ENCODE measurements around the gene NXN.
"Not testable (repeated sequence)": the region's sequence is repeated elsewhere in the genome, so short reads cannot be mapped to it uniquely, and the experiment has no call there.

Gene NXN

DNA sequence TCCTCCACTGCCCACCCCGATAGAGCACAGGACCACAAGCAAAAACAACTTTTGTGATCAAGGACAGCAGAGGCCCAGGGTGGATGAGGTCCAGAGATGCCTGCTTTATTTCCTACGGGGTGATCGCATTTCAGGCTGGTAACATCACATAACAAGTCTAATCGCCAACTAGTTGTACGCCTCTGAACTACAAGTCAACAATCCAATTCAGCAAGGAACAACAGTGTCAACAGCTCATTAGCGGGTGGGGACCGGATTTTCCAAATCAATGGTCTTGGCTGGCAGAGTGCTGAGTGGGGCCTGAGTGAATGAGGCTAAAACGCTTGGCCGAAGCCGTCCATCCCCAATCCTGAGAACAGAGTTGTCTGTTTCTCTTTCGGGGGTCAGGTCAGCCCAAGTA lies 180.3 kb downstream of the NXN start:
- no peak for DNase-seq (ENCODE audit: low read depth)

DNA sequence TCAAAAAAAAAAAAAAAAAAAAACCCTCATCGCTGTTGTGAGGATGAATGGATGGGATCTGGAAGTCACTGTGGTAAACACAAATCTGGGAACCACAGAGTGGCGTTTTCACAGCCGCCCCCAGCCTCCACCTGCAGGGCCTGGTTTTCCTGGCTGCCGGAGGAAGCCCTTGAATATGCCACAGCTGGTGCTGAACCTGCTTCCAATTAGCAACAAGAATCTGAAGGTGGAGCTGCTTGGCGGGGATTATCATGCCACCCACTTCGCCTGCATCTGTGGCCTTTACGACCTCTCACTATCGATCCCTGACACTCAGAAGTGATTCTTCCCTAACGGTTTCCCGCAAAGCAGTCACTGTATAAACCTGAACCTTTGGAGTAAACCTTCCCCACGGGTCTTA lies 181.3 kb downstream of the NXN start:
- no peak for DNase-seq (ENCODE audit: low read depth)

DNA sequence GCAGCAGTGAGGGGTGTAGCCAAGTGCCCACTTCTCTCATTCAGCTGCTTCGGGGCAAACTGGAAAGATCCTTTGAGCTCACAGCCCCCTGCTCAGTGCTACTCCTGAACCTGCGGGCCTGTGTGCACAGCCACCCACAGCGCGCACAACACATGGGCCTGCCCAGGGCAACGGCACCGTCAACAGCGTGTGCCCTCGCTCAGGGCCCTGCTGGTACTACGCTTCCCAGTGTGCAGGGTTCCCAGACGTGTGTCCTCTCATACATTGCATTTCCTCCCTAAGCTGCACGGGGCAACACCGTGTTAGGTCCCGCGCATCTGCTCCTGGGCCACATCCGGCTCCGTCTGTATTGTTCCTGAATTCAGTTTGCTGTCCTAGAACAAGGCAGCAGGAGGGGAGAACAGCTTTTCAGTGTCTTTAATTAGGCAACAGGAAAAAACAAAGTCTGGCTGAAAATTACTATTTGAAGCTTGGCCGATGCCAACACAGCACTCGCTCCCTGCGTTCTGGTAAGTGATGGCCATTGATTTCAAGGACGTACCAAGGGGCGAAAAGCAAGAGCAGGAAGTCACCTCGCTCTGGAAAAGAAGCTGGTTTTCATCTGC lies 182.2 kb downstream of the NXN start:
- DNase-seq (ENCODE audit: low read depth) = no peak

DNA sequence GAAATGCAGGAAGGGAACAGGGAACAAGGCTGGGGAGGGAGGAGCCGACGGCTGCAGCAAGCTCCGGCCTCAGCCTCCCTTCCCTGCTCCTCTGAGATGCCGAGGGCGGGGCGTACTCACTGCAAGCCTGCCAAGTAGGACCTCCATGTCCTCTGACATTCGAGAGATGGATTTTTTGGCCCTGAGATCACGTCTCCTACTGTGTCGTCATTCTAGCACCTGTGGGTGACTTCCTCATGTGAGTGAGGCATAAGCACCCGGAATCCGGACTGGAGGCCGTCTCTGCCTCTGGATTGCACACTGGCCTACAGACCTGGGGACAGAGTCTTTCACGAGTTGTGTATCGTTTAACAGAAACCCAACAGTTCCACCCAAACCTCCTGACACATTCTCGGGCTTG lies 183.0 kb downstream of the NXN start:
- DNase-seq (ENCODE audit: low read depth) = no peak

DNA sequence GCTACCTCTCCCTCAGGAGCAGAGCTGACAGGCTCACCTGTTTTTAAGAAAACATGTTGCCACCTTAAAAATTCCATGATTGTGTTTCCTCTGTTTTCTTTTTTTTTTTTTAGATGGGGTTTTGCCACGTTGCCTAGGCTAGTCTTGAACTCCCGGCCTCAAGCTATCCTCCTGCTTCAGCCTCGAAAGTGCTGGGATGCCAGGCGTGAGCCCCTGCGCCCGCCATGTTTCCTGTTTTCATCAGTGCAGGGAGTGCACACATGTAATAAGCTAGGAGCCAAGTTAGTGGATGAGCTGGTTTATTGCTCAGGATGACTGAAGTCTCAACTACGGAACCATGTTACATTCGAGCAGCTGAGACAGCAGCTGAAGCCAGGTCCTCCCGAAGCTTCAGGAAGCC lies 183.9 kb downstream of the NXN start:
- no peak for DNase-seq (ENCODE audit: low read depth)

DNA sequence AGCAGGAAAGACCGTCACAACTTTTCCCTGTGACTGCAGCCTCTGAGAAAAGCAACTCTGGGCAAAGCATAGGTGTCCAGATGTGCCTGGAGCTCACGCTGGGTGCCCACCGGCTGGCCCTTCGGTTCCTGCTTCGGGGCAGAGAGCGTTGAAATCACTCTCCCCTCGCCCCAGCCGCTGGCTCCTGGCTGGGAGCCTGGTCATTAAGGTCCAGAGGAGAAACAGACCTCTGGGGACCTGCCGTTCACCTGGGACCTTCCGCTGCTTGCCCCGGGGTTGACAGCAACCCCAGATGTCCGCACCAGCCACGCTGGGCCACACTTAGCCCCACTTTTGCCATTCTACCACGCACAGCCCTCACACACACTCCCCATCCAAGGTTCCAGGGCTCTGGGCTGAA lies 184.3 kb downstream of the NXN start:
- DNase-seq (ENCODE audit: low read depth) = no peak

DNA sequence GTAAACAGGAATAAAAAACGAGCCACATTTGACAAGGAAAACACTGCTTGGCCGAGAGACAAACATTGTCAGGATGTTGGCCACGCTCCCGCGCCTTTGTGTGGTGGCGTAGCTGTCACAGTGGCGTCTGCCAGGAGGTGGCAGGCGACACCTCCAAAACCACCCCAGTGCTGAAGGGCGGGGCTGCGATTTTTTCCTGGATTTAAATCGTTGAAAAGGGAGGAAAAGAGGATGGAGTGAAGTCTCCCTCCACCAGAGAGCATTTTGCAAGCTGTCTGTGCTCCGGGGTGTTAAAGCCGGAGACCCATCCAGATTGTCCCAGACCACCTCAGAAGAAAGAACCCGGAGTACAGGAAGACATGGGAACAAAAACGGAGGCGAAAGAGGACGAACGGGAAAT lies 184.7 kb downstream of the NXN start:
- peak; percentile 80 for DNase-seq (ENCODE audit: low read depth)

DNA sequence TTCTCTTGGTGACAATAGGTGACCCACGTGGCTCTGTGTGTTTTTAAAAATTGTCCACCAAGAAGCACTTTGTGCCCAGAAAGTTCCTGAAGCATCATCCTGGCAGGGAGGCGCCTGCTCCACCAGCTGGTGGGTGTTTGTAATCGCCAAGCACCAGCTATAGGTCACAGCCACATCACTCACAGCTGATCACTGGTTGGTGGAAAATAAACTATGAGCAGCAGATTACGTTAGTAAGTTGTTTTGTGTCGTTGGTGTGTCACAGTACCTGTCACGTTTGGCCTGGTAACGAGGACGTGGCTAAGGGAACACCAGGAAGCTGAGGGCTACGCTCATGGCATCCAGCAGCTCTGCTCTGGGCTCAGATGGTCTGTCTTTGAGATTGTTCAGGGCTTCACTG lies 187.3 kb downstream of the NXN start:
- DNase-seq (ENCODE audit: low read depth) = no peak

DNA sequence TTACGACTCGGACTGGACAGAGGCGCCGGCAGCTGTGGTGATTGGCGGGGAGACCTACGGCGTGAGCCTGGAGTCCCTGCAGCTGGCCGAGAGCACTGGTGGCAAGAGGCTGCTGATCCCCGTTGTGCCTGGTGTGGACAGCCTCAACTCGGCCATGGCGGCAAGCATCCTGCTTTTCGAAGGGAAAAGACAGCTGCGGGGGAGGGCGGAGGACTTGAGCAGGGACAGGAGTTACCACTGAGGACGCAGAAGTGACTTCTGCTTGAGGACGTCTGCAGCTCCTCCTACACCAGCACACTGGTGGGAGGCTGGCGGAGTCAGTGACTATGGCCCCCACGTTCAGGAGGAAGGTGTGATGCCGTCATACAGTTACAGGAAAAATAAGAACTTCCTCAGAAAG lies 187.7 kb downstream of the NXN start:
- no peak for DNase-seq (ENCODE audit: low read depth)

DNA sequence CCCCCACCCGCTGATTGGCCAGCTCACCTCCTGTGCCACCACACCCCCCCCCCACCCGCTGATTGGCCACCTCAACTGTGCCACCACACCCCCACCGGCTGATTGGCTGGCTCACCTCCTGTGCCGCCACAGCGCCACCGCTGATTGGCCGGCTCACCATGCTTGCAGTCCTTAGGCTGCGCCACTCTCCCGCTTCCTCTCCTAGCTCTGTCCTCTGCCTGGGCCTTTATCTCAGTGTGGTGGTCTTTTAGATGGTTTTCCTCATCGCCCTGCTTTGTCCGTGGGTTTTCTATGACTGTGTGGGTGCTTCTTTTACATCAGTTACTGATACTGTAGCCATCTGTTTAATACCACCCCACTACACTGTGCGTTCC lies 188.7 kb downstream of the NXN start:
- DNase-seq (ENCODE audit: low read depth) = peak; percentile 29

DNA sequence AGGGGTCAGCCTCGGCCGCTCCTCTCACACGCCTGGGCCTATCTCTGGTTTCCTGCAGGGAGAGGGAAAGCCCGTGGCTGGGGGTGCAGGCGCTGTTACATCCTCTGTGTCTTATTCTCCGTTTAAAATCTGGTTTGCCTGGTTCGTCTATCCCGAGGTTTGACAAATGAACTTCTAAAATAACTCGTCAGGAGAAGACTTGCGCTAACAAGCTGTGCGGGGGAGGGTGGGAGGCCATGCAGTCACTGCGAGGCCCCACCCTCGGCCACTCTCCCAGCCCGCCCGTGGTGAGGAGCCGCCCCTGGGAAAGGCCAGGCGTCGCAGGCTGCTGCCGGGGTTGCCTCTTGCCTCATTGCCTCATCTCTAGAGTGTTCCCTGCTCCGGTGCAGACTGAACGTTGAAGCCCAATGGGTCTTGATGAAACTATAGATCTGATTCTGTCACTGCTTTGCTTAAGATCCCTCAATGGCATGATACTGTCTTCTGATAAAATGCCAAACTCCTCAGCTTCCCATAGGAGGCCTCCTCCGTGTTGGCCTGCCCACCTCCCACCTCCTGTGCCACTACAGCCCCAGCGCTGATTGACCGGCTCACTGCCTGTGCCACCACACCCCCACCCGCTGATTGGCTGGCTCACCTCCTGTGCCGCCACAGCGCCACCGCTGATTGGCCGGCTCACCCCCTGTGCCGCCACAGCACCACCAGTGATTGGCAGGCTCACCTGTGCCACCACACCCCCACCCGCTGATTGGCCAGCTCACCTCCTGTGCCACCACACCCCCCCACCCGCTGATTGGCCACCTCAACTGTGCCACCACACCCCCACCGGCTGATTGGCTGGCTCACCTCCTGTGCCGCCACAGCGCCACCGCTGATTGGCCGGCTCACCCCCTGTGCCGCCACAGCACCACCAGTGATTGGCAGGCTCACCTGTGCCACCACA lies 189.4 kb downstream of the NXN start:
- peak; percentile 74 for DNase-seq (ENCODE audit: low read depth)

DNA sequence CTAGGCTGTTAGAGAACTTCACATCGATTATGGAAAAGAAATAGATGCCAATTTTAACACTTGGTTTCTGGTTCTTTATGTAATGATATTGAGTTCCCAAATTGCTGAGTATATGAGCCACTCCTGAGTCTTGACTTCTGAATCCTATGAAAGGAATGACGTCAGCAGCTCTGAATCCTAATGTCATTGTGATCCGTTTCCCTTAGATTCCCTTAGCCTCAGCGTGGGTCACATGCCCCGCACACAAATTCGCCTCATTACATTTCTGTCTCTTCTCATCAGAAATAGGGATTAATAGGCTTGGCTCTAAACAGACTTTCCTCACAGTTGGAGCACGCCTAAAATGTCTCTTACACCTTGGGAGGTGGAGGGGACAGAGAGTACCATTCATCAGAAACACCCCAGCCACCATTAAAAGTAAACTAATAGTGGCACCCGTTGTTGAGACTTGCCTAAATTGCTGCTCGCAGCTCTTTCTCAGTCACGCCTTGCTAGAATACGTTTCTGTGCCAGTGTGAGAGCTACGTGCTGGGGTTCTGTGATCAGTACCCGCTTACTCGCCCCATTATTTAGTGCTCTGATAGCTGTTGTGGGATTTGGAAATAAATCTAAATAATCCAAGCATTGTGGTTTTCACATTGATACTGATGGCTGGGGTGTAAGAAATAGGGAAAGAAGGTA lies 190.3 kb downstream of the NXN start:
- DNase-seq (ENCODE audit: low read depth) = no peak

DNA sequence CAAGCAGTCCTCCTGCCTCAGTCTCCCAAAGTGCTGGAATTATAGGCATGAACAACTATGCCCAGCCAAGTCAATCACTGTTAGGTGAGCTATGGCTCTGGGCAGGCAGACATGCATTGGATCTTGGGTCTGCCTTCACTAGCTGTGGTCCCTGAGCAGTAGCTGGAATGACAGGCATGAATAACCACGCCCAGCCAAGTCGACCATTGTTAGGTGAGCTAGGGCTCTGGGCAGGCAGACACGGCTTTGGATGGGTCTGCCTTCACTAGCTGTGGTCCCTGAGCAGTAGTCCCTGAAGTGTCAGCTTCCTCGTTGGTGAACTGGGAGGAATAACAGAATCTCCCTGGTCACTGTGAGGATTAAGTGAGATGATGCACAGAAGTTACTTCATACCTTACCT lies 191.0 kb downstream of the NXN start:
- DNase-seq (ENCODE audit: low read depth) = no peak

DNA sequence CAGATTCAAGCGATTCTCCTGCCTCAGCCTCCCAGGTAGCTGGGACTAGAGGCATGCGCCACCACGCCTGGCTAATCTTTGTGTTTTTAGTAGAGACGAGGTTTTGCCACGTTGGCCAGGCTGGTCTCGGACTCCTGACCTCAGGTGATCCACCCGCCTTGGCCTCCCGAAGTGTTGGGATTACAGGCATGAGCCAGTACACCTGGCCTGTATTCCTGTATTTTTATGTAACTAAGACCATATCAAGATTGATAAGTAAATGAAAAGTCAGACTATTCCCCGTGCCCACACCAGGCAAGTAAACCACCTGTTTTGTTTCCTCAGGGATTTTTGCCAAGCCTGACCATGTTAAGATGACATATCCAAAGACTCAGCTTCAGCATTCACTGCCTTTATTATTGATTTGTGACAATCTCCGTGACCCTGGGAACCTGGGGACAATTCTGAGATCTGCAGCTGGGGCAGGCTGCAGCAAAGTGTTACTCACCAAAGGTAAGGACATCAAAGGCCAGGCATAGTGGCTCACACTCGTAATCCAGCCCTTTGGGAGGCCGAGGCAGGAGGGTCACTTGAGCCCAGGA lies 191.8 kb downstream of the NXN start:
- DNase-seq (ENCODE audit: low read depth) = no peak

DNA sequence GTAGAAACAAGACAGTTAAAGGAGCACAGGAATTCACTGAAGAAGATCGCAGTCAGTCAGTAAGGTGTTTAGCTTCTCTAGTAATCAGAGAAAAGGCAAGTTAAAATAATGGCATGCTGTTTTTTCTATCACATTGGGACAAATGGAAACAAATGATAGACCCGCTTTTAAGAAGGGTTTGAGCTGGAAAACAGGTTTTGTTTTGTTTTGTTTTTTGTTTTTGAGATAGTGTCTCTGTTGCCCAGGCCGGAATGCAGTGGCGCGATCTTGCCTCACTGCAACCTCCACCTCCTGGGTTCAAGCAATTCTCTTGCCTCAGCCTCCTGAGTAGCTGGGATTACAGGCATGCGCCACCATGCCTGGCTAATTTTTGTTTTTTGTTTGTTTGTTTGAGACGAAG lies 193.7 kb downstream of the NXN start:
- not testable (repeated sequence) for DNase-seq (ENCODE audit: low read depth)

DNA sequence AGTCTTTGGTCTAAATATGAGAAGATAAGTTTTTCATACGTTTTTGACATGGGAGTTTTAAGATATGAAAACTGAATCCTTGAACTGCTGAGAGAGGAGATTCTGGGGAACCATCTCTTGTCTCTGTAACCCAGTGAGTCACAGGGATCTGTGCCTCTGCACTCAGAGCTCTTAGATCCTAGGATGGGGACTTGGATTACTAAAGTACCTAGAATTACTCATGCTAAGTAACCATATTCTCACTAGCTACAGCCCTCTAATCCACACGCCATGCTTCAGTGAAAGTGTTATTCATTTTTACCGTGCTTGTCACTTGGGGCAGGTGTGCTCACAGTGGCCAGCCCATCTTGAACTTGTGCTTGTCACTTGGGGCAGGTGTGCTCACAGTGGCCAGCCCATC lies 195.4 kb downstream of the NXN start:
- no peak for DNase-seq (ENCODE audit: low read depth)

DNA sequence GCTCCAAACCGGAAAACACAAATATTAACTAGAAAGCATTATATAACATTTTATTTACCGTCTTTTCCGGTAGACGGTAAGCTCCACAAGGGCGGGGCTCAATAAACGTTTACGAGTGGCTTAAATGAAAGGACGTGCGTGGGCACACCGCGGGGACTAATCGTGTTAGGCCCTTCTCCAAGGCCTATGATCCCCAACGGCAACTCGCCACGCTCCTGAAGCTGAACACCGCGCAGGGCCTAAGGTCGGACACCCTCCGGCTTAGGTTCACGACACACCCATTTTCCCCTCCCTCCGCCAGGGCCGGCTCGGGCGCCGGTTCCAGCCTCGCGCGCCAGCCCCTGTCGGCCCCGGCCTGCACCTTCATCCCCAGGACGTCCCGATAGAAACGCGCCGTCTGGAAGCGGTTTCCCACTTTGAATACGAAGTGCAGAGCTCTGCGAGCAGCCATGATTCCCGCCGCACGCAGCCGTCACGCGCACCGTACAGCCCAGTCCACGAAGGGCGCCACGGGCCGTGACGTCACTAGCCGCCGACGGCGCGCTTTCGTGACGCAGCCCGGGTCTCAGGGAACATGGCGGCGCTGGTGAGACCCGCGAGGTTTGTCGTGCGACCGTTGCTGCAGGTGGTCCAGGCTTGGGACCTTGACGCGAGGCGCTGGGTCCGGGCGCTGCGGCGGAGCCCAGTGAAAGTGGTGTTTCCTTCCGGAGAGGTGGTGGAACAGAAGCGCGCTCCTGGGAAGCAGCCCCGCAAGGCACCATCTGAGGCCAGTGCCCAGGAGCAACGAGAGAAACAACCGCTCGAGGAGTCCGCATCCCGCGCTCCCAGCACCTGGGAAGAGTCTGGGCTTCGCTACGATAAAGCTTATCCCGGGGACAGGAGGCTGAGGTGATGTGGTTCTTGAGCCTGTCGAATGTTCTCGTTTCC lies 197.5 kb downstream of the NXN start, which contains the start of the genes GLOD4 and MRM3:
Gene GLOD4, minus strand, starts transcription at position 476 of the 927 bp plus-strand sequence. Its CDS starts 25 bp downstream, at position 451.
Gene MRM3, plus strand, starts transcription at position 549 of the 927 bp plus-strand sequence. Its CDS starts 26 bp downstream, at position 575.
- peak; percentile 87 for DNase-seq (ENCODE audit: low read depth)

DNA sequence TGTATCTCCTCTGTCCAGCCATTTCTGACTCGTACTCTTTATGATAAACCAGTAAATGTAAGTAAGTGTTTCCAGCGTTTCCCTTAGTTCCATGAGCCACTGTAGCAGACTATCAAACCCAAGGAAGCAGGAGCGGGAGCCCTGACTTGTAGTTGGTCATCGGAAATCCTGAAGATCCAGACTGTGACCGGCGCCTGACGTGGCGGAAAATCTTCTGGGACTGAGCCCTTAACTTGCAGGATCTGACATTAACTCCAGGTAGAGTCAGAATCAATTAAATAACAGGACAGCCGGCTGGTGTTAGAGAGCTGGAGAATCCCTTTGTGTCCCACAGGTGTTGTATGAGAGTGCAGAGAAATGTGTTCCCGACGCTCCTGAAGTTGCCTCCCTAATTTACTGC lies 201.5 kb downstream of the NXN start:
- no peak for DNase-seq (ENCODE audit: low read depth)

DNA sequence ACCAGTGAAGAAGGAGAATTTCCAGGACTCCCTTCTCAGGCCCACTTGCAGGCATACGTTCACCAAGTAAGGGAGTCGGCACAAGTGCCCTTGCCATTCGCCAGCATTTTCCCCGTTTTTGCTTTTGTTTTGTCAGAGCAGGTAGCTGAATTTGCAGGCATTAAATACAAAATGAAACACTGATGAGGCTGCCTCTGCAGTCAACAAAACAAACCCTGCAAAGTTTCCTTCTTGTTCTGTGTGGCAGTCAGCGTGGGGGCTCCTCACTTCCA lies 205.3 kb downstream of the NXN start:
- DNase-seq (ENCODE audit: low read depth) = no peak

DNA sequence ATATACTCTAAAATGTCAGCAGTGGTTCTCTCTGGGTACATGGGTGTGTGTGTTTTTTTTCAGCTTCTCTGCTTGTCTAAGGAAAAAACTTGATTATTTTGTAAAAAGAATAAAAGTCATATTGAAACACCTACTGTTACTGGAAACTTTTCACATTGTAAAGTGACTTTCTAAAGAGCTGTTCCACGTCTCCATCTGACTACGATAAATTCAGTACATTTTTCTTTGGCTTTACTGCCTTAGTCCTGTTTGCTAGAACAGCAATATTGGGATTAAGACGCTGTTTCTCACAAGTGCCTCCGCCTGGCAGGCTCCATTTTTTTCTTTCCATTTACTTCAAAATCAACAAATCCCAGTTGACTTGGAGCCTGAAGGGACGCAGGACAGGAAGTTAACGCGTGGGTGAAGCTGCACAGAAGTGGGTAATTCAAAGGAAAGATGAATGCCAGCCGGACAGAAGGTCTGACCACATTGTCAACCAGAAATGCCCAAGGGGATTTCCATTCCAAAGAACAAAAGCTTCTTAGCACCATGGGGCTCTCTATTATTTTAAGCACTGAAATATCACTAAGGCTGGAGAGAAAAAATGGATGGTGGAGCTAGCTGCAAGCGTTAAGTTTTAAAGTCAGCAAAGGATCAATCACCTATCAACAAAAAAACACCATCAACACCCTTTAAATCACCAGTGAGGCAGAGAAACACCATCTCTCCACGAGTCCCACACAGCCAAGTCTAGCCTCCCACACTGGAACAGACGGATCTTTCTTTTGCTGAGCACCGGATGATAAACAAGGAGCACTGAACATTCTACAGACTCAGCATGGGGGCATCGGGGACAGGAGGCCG lies 205.9 kb downstream of the NXN start:
- no peak for DNase-seq (ENCODE audit: low read depth)

DNA sequence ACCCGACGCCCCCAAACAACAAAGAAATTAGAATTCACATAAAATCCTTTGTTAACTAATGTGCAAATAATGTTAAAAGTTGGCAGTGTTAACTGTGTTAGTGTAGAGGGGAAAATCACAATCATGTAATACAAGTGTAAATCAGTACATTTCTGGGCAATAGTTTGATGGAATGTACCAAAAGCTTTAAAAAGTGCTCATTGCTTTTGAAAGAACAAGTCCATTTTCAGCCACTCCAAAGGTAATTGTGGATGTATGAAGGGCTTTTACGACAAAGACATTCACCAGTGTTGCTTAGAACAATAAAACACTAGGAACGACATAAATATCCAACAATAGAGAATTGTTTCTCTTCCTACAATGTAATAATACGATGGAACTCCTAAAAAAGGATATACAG lies 206.6 kb downstream of the NXN start:
- no peak for DNase-seq (ENCODE audit: low read depth)
